ENCODE measurements around the gene SAA4. TPM values are rescaled to one million over a fixed set of nuclear protein-coding genes. Genes with fewer than 3 reads are reported as not detected.
"Not testable (repeated sequence)": the region's sequence is repeated elsewhere in the genome, so short reads cannot be mapped to it uniquely, and the experiment has no call there.

Gene SAA4, protein sequence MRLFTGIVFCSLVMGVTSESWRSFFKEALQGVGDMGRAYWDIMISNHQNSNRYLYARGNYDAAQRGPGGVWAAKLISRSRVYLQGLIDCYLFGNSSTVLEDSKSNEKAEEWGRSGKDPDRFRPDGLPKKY
- total RNA-seq = not detected

- no peak for DNase-seq
Measured at GRCh38 chr11:18236664-18237356, at the start of gene SAA4. Gene SAA4, minus strand, starts transcription at chr11:18236802. Its CDS starts 876 bp downstream, at chr11:18235926.

GRCh38 chr11:18285841-18286240, 49.2 kb upstream of the SAA4 start:
- DNase-seq = no peak

GRCh38 chr11:18282626-18283025, 46.0 kb upstream of the SAA4 start:
- no peak for DNase-seq

- DNase-seq = no peak
Measured at GRCh38 chr11:18280438-18281045, 43.9 kb upstream of the SAA4 start.

- DNase-seq = no peak
Measured at GRCh38 chr11:18277565-18278271, 41.1 kb upstream of the SAA4 start.

GRCh38 chr11:18271206-18271605, 34.6 kb upstream of the SAA4 start:
- no peak for DNase-seq

- DNase-seq = no peak
Measured at GRCh38 chr11:18270102-18270501, 33.5 kb upstream of the SAA4 start.

GRCh38 chr11:18269252-18269651, 32.6 kb upstream of the SAA4 start:
- not testable (repeated sequence) for DNase-seq

DNA sequence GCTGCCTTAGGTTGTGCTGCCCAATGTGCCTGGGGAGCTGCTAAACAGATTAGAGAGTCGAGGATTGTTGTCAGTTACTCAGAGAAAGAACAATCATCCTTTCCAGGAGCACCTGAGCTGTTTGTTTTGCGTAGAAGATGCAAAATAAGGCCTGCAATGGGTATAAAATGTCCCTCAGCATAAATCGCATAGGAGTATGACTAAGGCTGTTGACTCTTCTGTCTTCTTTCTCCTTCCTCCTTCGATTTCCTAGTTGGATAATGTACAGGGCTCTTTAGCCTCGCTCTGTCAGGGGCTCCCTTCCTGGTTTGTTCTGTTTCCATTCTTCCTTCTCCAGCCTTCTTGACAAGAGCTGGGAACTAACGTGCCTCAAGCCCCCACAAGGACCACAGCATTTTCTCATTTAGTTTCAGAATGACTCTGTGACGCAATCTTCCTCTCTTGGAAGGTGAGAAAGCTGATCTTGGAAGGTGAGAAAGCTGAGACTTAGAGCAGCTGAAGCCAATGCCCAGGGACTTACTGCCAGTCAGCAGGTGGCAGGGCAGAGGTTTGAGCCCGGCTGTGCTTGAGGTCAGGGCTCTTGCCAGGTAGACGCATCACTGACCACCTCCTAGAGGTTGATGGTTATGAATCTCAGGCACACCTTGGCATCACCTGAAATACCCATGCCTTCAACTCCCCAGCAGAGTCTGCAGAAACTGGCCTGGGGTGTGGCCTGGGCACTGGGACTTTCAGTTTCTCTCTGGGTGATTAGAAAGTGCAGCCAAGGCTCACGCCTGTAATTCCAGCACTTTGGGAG, 30.9 kb upstream of the SAA4 start:
- not testable (repeated sequence) for DNase-seq

- DNase-seq = no peak
Measured at GRCh38 chr11:18265949-18266348, 29.3 kb upstream of the SAA4 start, which contains the start of gene SAA1. Gene SAA1, plus strand, starts transcription at chr11:18266264. Its CDS starts 624 bp downstream, at chr11:18266888.

GRCh38 chr11:18264677-18265555, 28.3 kb upstream of the SAA4 start:
- DNase-seq = no peak

DNA sequence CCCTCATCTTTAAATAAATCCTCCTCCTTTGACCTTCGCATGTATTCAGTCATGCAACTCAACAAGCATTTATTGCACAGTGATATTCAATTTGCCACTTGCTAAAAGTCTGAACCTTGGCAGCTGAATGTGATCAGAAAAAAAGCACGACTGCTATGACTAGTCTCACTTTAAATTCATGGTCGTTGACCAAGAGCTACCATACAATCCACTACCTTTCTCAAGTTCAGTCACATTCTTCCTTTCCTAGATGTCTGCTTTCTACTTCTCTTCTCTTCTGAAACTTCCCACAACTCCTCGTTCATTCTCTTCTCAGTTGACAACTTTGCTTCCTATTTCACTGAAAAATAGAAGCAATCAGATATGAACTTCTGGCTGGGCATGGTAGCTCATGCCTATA, 27.4 kb upstream of the SAA4 start:
- no peak for DNase-seq

- not testable (repeated sequence) for DNase-seq
Measured at GRCh38 chr11:18262681-18263350, 26.2 kb upstream of the SAA4 start.

- DNase-seq = no peak
Measured at GRCh38 chr11:18261721-18262120, 25.1 kb upstream of the SAA4 start.

DNA sequence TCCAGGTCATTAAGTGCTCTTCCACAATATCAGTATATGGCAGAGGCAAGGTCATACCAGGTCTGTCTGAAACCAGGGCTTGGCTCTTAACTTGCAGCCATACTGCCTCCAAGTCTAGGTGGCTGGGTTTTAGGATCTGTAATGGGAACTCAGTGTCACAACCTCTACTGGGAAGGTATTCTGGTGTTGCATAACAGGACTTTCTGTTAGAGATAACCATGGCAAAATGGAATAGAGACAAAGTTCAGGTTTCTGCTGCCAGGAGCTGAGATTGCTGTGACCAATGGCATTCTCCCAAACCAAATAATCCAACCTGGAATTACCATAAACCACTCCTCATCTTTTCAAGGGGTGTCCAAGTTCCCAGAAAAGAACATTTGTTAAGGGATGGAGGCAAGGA, 22.7 kb upstream of the SAA4 start:
- no peak for DNase-seq

GRCh38 chr11:18254781-18255361, 18.3 kb upstream of the SAA4 start:
- no peak for DNase-seq

GRCh38 chr11:18253778-18254338, 17.3 kb upstream of the SAA4 start:
- no peak for DNase-seq

DNA sequence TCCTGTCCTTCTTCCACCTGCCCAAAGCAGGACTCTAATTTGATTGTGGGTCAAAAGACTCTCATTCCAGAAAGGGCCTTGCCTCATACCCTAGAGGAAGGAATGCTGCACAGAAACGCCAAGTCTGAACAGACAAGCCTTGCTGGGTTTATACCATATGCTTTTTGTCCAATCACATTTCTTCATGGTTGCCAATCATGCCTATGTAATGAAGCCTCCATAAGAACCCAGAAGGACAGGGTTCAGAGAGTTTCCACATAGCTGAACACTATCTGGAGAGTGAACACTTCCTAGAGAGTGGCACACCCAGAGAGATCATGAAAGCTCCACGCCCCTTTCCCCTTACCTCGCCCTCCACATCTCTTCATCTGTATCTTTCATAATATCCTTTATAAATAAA, 16.6 kb upstream of the SAA4 start:
- DNase-seq = no peak

DNA sequence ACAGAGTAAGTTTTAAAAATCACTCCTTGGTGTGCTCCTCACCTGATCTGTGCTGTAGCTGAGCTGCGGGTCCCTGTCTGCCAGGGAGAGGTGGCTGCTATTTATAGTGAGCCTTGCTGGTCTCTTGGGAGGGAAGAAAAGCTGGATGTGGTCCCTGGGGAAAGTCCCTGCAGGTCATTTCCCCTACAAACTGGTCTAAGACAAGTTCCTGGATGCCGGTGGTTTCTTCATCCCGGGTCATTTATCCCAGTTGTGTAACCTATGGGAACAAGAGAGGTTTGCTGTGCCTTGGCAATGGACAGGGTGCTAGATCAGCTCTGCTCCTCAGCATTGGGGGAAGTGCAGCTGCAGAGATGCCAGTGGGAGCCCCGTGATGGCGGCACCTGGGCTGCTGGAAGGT, 12.0 kb upstream of the SAA4 start, which contains the start of gene SAA2:
TSS of gene SAA2 (minus strand) at position 108 of the 400 bp plus-strand sequence. CDS start 657 bp downstream, outside the sequence.
- DNase-seq = no peak

- not testable (repeated sequence) for DNase-seq
Measured at GRCh38 chr11:18247191-18247581, 10.6 kb upstream of the SAA4 start.
